Measurements from ENCODE around the gene LONRF3. TPM values are rescaled to one million over a fixed set of nuclear protein-coding genes. Genes with fewer than 3 reads are reported as not detected.
"Not testable (repeated sequence)": the region's sequence is repeated elsewhere in the genome, so short reads cannot be mapped to it uniquely, and the experiment has no call there.

LONRF3 gene
- total and polyA plus RNA-seq, 9 donors = 1.3 to 2.4 (median 1.7) TPM

- no CpG with 5 or more reads among the region's 1 CpG for WGBS (ENCODE audit: insufficient coverage)
- Histone ChIP-seq H3K4me1 (ENCODE audit: control insufficient read depth, insufficient read depth, low read length) (peaks cover 7% of the 10 kb centered on the region), H3K27me3 (ENCODE audit: control insufficient read depth, insufficient read depth, low read length) (peaks cover 36% of the 10 kb centered on the region), H3K27ac (ENCODE audit: low read length) (no peak overlapping the region), H3K9me3 (replicated peaks; ENCODE audit: control insufficient read depth, low read depth, low read length) (no peaks in the 10 kb centered on the region), H3K4me3 (ENCODE audit: low read length) (no peak overlapping the region), H3K36me3 (ENCODE audit: control insufficient read depth, insufficient read depth, low read length) (no peaks in the 10 kb centered on the region)
- DNase-seq = no peak
Measured at GRCh38 chrX:118980761-118981160, 6.3 kb downstream of the LONRF3 start.

GRCh38 chrX:118983513-118983912 lies 9.1 kb downstream of the LONRF3 start:
- DNase-seq = no peak
- Histone ChIP-seq H3K27ac (ENCODE audit: low read length) (no peak overlapping the region), H3K27me3 (ENCODE audit: control insufficient read depth, insufficient read depth, low read length) (peaks cover 23% of the 10 kb centered on the region), H3K36me3 (ENCODE audit: control insufficient read depth, insufficient read depth, low read length) (no peaks in the 10 kb centered on the region), H3K9me3 (replicated peaks; ENCODE audit: control insufficient read depth, low read depth, low read length) (no peaks in the 10 kb centered on the region), H3K4me1 (ENCODE audit: control insufficient read depth, insufficient read depth, low read length) (no peaks in the 10 kb centered on the region), H3K4me3 (ENCODE audit: low read length) (no peak overlapping the region)
- WGBS (ENCODE audit: insufficient coverage) = 80% methylated on average over 1 of the region's 6 CpGs

DNA sequence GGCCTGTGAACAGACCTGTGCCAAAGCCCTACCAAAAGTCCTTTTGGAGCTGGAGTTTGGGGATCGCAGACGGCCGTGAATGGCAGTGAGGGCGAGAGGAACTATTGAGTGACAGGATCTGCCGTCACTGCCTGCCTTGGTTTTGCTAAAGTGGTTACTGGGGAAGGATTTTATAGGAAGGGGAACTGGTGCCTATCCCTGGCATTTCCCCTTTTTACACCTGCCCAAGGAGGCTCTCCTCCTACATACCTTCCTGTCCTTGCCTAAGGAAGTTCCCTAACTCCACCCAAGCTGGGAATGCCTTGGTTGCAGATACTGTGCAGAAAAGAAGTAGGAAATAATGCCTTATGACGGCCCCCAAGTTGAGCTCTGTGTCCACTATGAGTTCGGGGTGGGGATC lies 14.5 kb downstream of the LONRF3 start:
- Histone ChIP-seq H3K9me3 (replicated peaks; ENCODE audit: control insufficient read depth, low read depth, low read length) (no peaks in the 10 kb centered on the region), H3K27ac (ENCODE audit: low read length) (no peak overlapping the region), H3K4me1 (ENCODE audit: control insufficient read depth, insufficient read depth, low read length) (peaks cover 3% of the 10 kb centered on the region), H3K4me3 (ENCODE audit: low read length) (no peak overlapping the region), H3K36me3 (ENCODE audit: control insufficient read depth, insufficient read depth, low read length) (no peaks in the 10 kb centered on the region), H3K27me3 (ENCODE audit: control insufficient read depth, insufficient read depth, low read length) (peaks cover 23% of the 10 kb centered on the region)
- no peak for DNase-seq
- no CpG with 5 or more reads among the region's 7 CpGs for WGBS (ENCODE audit: insufficient coverage)

DNA sequence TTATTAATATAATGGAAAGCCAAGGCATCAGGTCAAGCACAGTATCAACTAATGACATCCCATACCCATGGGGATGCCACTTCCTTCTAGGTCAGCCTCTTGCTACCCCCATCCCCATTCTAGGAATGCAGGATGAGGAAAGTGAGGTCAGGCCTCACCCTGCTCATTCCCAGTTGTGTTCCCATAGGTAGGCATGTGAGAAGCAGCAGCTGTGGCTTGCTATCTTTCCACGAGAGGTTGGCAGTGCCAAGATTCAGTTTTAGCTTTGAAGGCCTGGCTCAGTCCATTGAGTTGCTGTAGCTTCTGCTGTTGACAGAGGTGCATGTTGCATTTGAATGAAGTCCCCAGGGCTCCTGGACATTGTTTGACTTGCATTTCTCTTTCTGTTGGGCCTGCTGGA lies 15.5 kb downstream of the LONRF3 start:
- Histone ChIP-seq H3K36me3 (ENCODE audit: control insufficient read depth, insufficient read depth, low read length) (no peaks in the 10 kb centered on the region), H3K27ac (ENCODE audit: low read length) (no peak overlapping the region)
- no peak for DNase-seq

GRCh38 chrX:118990512-118991227 lies 16.3 kb downstream of the LONRF3 start:
- H3K4me1 ChIP-seq (ENCODE audit: control insufficient read depth, insufficient read depth, low read length) = peaks cover 3% of the 10 kb centered on the region
- H3K9me3 ChIP-seq (replicated peaks; ENCODE audit: control insufficient read depth, low read depth, low read length) = no peaks in the 10 kb centered on the region
- H3K36me3 ChIP-seq (ENCODE audit: control insufficient read depth, insufficient read depth, low read length) = no peaks in the 10 kb centered on the region
- WGBS (ENCODE audit: insufficient coverage) = 69% methylated on average over 9 of the region's 11 CpGs
- no peak overlapping the region for H3K4me3 ChIP-seq (ENCODE audit: low read length)
- no peak overlapping the region for H3K27ac ChIP-seq (ENCODE audit: low read length)
- peaks cover 14% of the 10 kb centered on the region for H3K27me3 ChIP-seq (ENCODE audit: control insufficient read depth, insufficient read depth, low read length)
- DNase-seq = no peak

More for the DNA sequence above, 15.5 kb downstream of the LONRF3 start:
- peaks cover 18% of the 10 kb centered on the region for H3K27me3 ChIP-seq (ENCODE audit: control insufficient read depth, insufficient read depth, low read length)
- no peaks in the 10 kb centered on the region for H3K9me3 ChIP-seq (replicated peaks; ENCODE audit: control insufficient read depth, low read depth, low read length)
- H3K4me1 ChIP-seq (ENCODE audit: control insufficient read depth, insufficient read depth, low read length) = peaks cover 3% of the 10 kb centered on the region
- no peak overlapping the region for H3K4me3 ChIP-seq (ENCODE audit: low read length)
- 38% methylated on average over 1 of the region's 1 CpG for WGBS (ENCODE audit: insufficient coverage)

GRCh38 chrX:118992441-118993121 lies 18.2 kb downstream of the LONRF3 start:
- H3K4me3 ChIP-seq (ENCODE audit: low read length); H3K36me3 ChIP-seq (ENCODE audit: control insufficient read depth, insufficient read depth, low read length); DNase-seq; H3K9me3 ChIP-seq (replicated peaks; ENCODE audit: control insufficient read depth, low read depth, low read length); H3K27ac ChIP-seq (ENCODE audit: low read length); H3K4me1 ChIP-seq (ENCODE audit: control insufficient read depth, insufficient read depth, low read length): not testable (repeated sequence)
- no CpG with 5 or more reads among the region's 4 CpGs for WGBS (ENCODE audit: insufficient coverage)
- peaks cover 14% of the 10 kb centered on the region for H3K27me3 ChIP-seq (ENCODE audit: control insufficient read depth, insufficient read depth, low read length)

- WGBS (ENCODE audit: insufficient coverage) = no CpG with 5 or more reads among the region's 3 CpGs
- H3K4me3 ChIP-seq (ENCODE audit: low read length) = no peak overlapping the region
- H3K9me3 ChIP-seq (replicated peaks; ENCODE audit: control insufficient read depth, low read depth, low read length) = no peaks in the 10 kb centered on the region
- peaks cover 5% of the 10 kb centered on the region for H3K27me3 ChIP-seq (ENCODE audit: control insufficient read depth, insufficient read depth, low read length)
- H3K4me1 ChIP-seq (ENCODE audit: control insufficient read depth, insufficient read depth, low read length) = no peaks in the 10 kb centered on the region
- H3K27ac ChIP-seq (ENCODE audit: low read length) = no peak overlapping the region
- no peak for DNase-seq
- no peaks in the 10 kb centered on the region for H3K36me3 ChIP-seq (ENCODE audit: control insufficient read depth, insufficient read depth, low read length)
Measured at GRCh38 chrX:119003462-119003861, 29.0 kb downstream of the LONRF3 start.

GRCh38 chrX:119004920-119005524 lies 30.6 kb downstream of the LONRF3 start:
- no peak overlapping the region for H3K4me3 ChIP-seq (ENCODE audit: low read length)
- H3K36me3 ChIP-seq (ENCODE audit: control insufficient read depth, insufficient read depth, low read length) = no peaks in the 10 kb centered on the region
- peaks cover 7% of the 10 kb centered on the region for H3K27me3 ChIP-seq (ENCODE audit: control insufficient read depth, insufficient read depth, low read length)
- no peaks in the 10 kb centered on the region for H3K4me1 ChIP-seq (ENCODE audit: control insufficient read depth, insufficient read depth, low read length)
- 33% methylated on average over 1 of the region's 5 CpGs for WGBS (ENCODE audit: insufficient coverage)
- H3K27ac ChIP-seq (ENCODE audit: low read length) = no peak overlapping the region
- no peaks in the 10 kb centered on the region for H3K9me3 ChIP-seq (replicated peaks; ENCODE audit: control insufficient read depth, low read depth, low read length)
- peak; percentile 26 for DNase-seq

DNA sequence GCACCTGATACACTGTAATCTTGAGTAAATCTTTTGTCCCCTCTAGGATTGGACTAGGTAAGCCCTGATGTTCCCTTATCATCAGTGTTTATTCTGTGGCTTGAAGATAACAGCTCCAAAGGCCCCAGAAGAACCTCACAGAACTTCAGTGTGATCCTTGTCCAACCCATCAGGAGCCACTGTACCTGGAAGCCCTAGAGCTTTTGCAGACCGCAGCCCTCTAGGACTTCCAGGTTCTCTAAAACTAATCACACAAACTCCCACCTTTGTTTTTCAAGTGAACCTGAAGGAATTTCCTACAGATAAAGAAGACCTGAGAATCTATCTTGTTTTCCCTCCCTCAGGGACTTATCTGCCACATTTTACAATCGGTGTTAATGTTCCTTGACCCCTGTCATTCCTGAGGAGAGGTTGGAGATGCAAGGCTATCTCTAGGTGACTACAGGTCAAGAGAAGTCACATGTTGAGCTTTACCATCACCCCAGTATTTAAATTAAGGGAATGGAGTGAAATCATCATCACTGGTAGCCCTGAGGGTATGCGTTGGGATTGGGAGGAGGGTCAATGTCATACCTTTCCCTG lies 32.9 kb downstream of the LONRF3 start:
- Histone ChIP-seq H3K27me3 (ENCODE audit: control insufficient read depth, insufficient read depth, low read length) (peaks cover 7% of the 10 kb centered on the region), H3K9me3 (replicated peaks; ENCODE audit: control insufficient read depth, low read depth, low read length) (no peaks in the 10 kb centered on the region), H3K4me3 (ENCODE audit: low read length) (no peak overlapping the region), H3K36me3 (ENCODE audit: control insufficient read depth, insufficient read depth, low read length) (no peaks in the 10 kb centered on the region), H3K4me1 (ENCODE audit: control insufficient read depth, insufficient read depth, low read length) (no peaks in the 10 kb centered on the region), H3K27ac (ENCODE audit: low read length) (no peak overlapping the region)
- WGBS (ENCODE audit: insufficient coverage) = no CpG with 5 or more reads among the region's 3 CpGs
- DNase-seq = no peak

DNA sequence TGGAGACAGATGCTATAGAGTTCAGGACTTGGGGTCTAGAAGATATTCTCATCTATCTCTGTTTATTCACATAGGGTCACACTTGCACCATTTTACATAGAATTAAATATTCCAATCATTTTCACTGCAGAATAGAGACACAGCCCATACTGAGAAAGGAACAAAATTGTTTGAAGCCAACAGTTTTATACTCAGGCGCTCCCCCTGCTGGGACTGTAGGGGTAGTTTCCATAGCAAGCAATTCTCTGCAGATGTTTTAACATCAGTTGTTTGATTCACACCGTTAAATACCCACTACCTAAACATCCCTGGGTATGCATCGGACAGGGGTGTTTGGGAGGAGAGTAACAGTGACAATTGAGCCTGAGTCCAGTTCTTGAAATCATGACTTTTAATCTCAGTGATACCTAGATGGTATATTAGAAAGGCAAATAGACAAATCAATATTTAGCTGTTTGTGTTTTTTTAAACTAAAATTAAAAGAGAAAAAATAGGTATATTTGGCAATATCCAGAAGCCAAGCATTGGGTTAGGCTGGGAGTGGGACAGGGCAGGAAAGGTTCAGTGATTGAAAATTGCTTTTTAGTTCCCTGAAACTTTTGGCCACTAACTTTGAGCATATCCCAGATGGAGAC lies 33.8 kb downstream of the LONRF3 start:
- no peaks in the 10 kb centered on the region for H3K9me3 ChIP-seq (replicated peaks; ENCODE audit: control insufficient read depth, low read depth, low read length)
- WGBS (ENCODE audit: insufficient coverage) = no CpG with 5 or more reads among the region's 3 CpGs
- peak; percentile 43 for DNase-seq

More for the DNA sequence above, 33.8 kb downstream of the LONRF3 start:
- Histone ChIP-seq H3K36me3 (ENCODE audit: control insufficient read depth, insufficient read depth, low read length) (no peaks in the 10 kb centered on the region), H3K27ac (ENCODE audit: low read length) (no peak overlapping the region), H3K4me3 (ENCODE audit: low read length) (no peak overlapping the region), H3K4me1 (ENCODE audit: control insufficient read depth, insufficient read depth, low read length) (no peaks in the 10 kb centered on the region), H3K27me3 (ENCODE audit: control insufficient read depth, insufficient read depth, low read length) (peaks cover 7% of the 10 kb centered on the region)

Measured in muscle of leg (tissue), 11 donors.